PC-9 (cell line): ENCODE measurements around the gene ZNF860. TPM values are rescaled to one million over a fixed set of nuclear protein-coding genes. Genes with fewer than 3 reads are reported as not detected.

Experiments
- BruUV-seq: library from RNA; stranded (reverse); fragments of 400-500 nt; replicated peaks from 2 replicates; lab custom pipeline; 2021; lab: Mats Ljungman, UMichigan
- CTCF ChIA-PET: fragments of 300-600 bp; sonication (Branson Sonifier 250); formaldehyde crosslinking; loops from one replicate; lab custom pipeline; 2022; ENCODE audit warnings: antibody characterized with exemption; lab: Charles Lee
- POLR2A ChIA-PET: fragments of 300-600 bp; sonication (Branson Sonifier 250); formaldehyde crosslinking; loops from one replicate; lab custom pipeline; 2022; ENCODE audit warnings: antibody characterized with exemption; ENCODE audit not compliant: unreplicated experiment; lab: Charles Lee
- DNase-seq, 2 experiments: peaks; one replicate each; pipeline versions ENCODE4 v3.0.0 to v3.0.0-alpha.2; 2015 to 2022; ENCODE audit warnings: mixed read lengths in 1 of 2
- H2AFZ ChIP-seq: fragments of 200-600 bp; sonication (generic); 2 replicates; pipeline ENCODE4 v1.8.1; 2017; ENCODE audit warnings: antibody characterized with exemption
- H3F3A ChIP-seq: fragments of 200-600 bp; sonication (generic); 2 replicates; pipeline ENCODE4 v1.8.1; 2017; ENCODE audit warnings: antibody characterized with exemption, mild to moderate bottlenecking, low read depth; ENCODE audit not compliant: insufficient read depth
- H3K27ac ChIP-seq: fragments of 200-600 bp; sonication (generic); 2 replicates; pipeline ENCODE4 v1.6.1; 2016; ENCODE audit warnings: mixed run types
- H3K27me3 ChIP-seq: fragments of 200-600 bp; sonication (generic); 2 replicates; pipeline ENCODE4 v1.6.1; 2016; ENCODE audit warnings: low read depth, mixed run types; ENCODE audit not compliant: insufficient read depth
- H3K36me3 ChIP-seq: fragments of 200-600 bp; sonication (generic); 2 replicates; pipeline ENCODE4 v1.6.1; 2016; ENCODE audit warnings: low read depth, mixed run types
- H3K4me1 ChIP-seq: fragments of 200-600 bp; sonication (generic); replicated peaks from 2 replicates; pipeline ENCODE4 v1.6.1; 2016; ENCODE audit warnings: mixed run types; ENCODE audit not compliant: insufficient read depth
- H3K4me2 ChIP-seq: fragments of 200-600 bp; sonication (generic); 2 replicates; pipeline ENCODE4 v1.6.1; 2017; ENCODE audit warnings: mixed run types
- H3K4me3 ChIP-seq: fragments of 200-600 bp; sonication (generic); 2 replicates; pipeline ENCODE4 v1.6.1; 2016; ENCODE audit warnings: mixed run types
- H3K79me2 ChIP-seq: fragments of 200-600 bp; sonication (generic); 2 replicates; pipeline ENCODE4 v1.6.1; 2017; ENCODE audit warnings: low read depth, mixed run types
- H3K9me2 ChIP-seq: fragments of 200-600 bp; sonication (generic); 2 replicates; pipeline ENCODE4 v1.8.1; 2017; ENCODE audit warnings: mild to moderate bottlenecking; ENCODE audit not compliant: insufficient read depth
- H3K9me3 ChIP-seq: fragments of 200-600 bp; sonication (generic); 2 replicates; pipeline ENCODE4 v1.8.1; 2016; ENCODE audit warnings: low read depth; ENCODE audit not compliant: insufficient read depth
- H4K20me1 ChIP-seq: fragments of 200-600 bp; sonication (generic); 2 replicates; pipeline ENCODE4 v1.8.1; 2017; ENCODE audit not compliant: insufficient read depth
- EZH2 ChIP-seq: fragments of 200-600 bp; sonication (generic); IDR thresholded peaks from 2 replicates; pipeline ENCODE4 v1.8.0; 2017; ENCODE audit warnings: antibody characterized with exemption, low read depth
- intact Hi-C: fragments of 100-400 bp; cut with micrococcal nuclease; formaldehyde crosslinking; loops from one replicate; pipeline ENCODE4 v1.10.0; 2022; ENCODE audit not compliant: unreplicated experiment
- total RNA-seq: library from RNA; stranded (reverse); gene quantifications from 2 replicates; pipeline ENCODE4 v1.2.3, GENCODE V29; 2021
- TF ChIP-seq, protein P1 (sequence below): fragments of 200-600 bp; sonication (generic); conservative IDR thresholded peaks from 2 replicates; pipeline ENCODE4 v1.6.1; 2017; ENCODE audit warnings: mixed run types, antibody characterized with exemption, mild to moderate bottlenecking, moderate library complexity

Gene ZNF860
- total RNA-seq, 1 experiment from 2014 or later, result 5.3 TPM

DNA sequence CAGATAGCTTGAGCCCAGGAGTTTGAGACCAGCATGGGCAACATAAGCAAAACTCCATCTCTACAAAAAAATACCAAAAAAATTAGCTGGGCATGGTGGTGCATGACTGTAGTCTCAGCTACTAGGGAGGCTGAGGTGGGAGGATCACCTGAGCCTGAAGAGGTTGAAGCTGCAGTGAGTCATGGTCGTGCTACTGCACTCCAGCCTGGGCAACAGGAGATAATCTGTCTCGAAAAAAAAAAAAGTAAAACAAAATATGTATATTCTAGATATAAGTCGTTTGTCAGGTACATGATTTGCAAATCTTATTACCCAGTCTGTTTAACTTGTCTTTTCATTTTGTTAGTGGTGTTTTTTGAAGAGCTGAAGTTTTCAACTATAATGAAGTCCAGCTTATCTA, 40.2 kb downstream of the ZNF860 start:
- H2AFZ ChIP-seq, result no peak overlapping the region
- no peaks in the 10 kb centered on the region for H3K9me2 ChIP-seq
- H3K4me3 ChIP-seq, result no peak overlapping the region
- DNase-seq, result no peak
- H3K27ac ChIP-seq, result no peak overlapping the region
- intact Hi-C loops, result loop anchor here (2.0 kb wide), 1 partner anchor 123 kb away; no protein-coding TSS in a partner anchor
- ChIA-PET CTCF (interaction anchor here (0.9 kb wide), 1 partner anchor 15 kb away, joined by 4 read pairs; no protein-coding TSS in a partner anchor), POLR2A (no interaction called here)
- TF ChIP-seq, protein P1, sequence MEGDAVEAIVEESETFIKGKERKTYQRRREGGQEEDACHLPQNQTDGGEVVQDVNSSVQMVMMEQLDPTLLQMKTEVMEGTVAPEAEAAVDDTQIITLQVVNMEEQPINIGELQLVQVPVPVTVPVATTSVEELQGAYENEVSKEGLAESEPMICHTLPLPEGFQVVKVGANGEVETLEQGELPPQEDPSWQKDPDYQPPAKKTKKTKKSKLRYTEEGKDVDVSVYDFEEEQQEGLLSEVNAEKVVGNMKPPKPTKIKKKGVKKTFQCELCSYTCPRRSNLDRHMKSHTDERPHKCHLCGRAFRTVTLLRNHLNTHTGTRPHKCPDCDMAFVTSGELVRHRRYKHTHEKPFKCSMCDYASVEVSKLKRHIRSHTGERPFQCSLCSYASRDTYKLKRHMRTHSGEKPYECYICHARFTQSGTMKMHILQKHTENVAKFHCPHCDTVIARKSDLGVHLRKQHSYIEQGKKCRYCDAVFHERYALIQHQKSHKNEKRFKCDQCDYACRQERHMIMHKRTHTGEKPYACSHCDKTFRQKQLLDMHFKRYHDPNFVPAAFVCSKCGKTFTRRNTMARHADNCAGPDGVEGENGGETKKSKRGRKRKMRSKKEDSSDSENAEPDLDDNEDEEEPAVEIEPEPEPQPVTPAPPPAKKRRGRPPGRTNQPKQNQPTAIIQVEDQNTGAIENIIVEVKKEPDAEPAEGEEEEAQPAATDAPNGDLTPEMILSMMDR, result no peak
- no peak for TF ChIP-seq EZH2
- H3K4me2 ChIP-seq, result no peak overlapping the region
- no peaks in the 10 kb centered on the region for H3K4me1 ChIP-seq
- H3K36me3 ChIP-seq, result no peaks in the 10 kb centered on the region
- no peaks in the 10 kb centered on the region for H3K27me3 ChIP-seq
- H3F3A ChIP-seq, result no peaks in the 10 kb centered on the region
- H4K20me1 ChIP-seq, result no peaks in the 10 kb centered on the region
- no peaks in the 10 kb centered on the region for H3K9me3 ChIP-seq
- no TSS peak for BruUV-seq
- H3K79me2 ChIP-seq, result no peaks in the 10 kb centered on the region

DNA sequence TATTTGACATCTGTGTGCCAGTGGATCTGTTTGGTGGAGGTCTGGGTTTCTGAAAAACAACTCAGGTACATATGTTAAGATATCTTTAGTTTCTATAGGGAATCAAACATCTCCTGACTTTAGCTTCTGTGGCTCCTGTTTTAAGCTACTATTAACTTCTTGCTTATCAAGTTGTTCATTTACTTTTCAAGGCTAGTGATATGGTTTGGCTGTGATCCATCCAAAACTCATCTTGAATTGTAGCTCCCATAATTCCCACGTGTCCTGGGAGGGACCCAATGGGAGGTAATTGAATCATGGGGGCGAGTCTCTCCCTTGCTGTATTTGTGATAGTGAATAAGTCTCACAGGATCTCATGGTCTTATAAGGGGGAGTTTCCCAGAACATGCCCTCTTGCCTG, 41.4 kb downstream of the ZNF860 start:
- no peak for DNase-seq
- no peak overlapping the region for H2AFZ ChIP-seq
- no peaks in the 10 kb centered on the region for H3K36me3 ChIP-seq
- intact Hi-C loops, result loop anchor here (2.0 kb wide), 1 partner anchor 122 kb away; no protein-coding TSS in a partner anchor
- no peaks in the 10 kb centered on the region for H3K27me3 ChIP-seq
- no peaks in the 10 kb centered on the region for H3F3A ChIP-seq
- POLR2A ChIA-PET, result no interaction called here
- H3K79me2 ChIP-seq, result no peaks in the 10 kb centered on the region
- BruUV-seq, result no TSS peak
- H3K4me2 ChIP-seq, result no peak overlapping the region
- H3K27ac ChIP-seq, result no peak overlapping the region
- H4K20me1 ChIP-seq, result no peaks in the 10 kb centered on the region
- no peak for TF ChIP-seq EZH2
- TF ChIP-seq, protein P1, result no peak
- CTCF ChIA-PET, result interaction anchor here (0.6 kb wide), 2 partner anchors 91 to 671 kb away, joined by 3 read pairs; no protein-coding TSS in a partner anchor
- H3K9me2 ChIP-seq, result no peaks in the 10 kb centered on the region
- H3K4me3 ChIP-seq, result no peak overlapping the region
- H3K4me1 ChIP-seq, result no peaks in the 10 kb centered on the region
- no peaks in the 10 kb centered on the region for H3K9me3 ChIP-seq

GRCh38 chr3:32026593-32026992, 45.0 kb downstream of the ZNF860 start:
- H3K27ac ChIP-seq, result no peak overlapping the region
- CTCF ChIA-PET, result no interaction called here
- H3K4me1 ChIP-seq, result 0 out of 2 replicates have a peak, but pooled peaks cover 4% of the 10 kb centered on the region
- no peak overlapping the region for H3K4me3 ChIP-seq
- POLR2A ChIA-PET, result no interaction called here
- no peaks in the 10 kb centered on the region for H3F3A ChIP-seq
- H2AFZ ChIP-seq, result no peak overlapping the region
- no peaks in the 10 kb centered on the region for H3K27me3 ChIP-seq
- no peaks in the 10 kb centered on the region for H3K9me2 ChIP-seq
- no peak for TF ChIP-seq EZH2
- TF ChIP-seq, protein P1, result no peak
- intact Hi-C loops, result no loop called here
- no peak for DNase-seq
- H3K4me2 ChIP-seq, result no peak overlapping the region
- H3K9me3 ChIP-seq, result no peaks in the 10 kb centered on the region
- no peaks in the 10 kb centered on the region for H4K20me1 ChIP-seq
- H3K36me3 ChIP-seq, result no peaks in the 10 kb centered on the region
- no peaks in the 10 kb centered on the region for H3K79me2 ChIP-seq
- BruUV-seq, result no TSS peak
